Suppressor macrophage treated with lipopolysaccharide for 4 hours (primary cell): Measurements from ENCODE around the gene CXCL13.
A peak's percentile ranks its signal among the peaks of the same experiment; 100 is the strongest.
"Not testable (repeated sequence)": the region's sequence is repeated elsewhere in the genome, so short reads cannot be mapped to it uniquely, and the experiment has no call there.

Experiments
- DNase-seq: peaks from one replicate; pipeline ENCODE4 v3.0.0-alpha.2; 2020

The CXCL13 gene

GRCh38 chr4:77613267-77613666 is 7.6 kb downstream of the CXCL13 start:
- no peak for DNase-seq

GRCh38 chr4:77615153-77615552 is 9.5 kb downstream of the CXCL13 start:
- DNase-seq: no peak

GRCh38 chr4:77617203-77617602 is 11.6 kb downstream of the CXCL13 start:
- no peak for DNase-seq

GRCh38 chr4:77618383-77619241 is 13.0 kb downstream of the CXCL13 start:
- DNase-seq: peak; percentile 86

GRCh38 chr4:77619408-77619807 is 13.8 kb downstream of the CXCL13 start:
- no peak for DNase-seq

GRCh38 chr4:77621254-77621653 is 15.6 kb downstream of the CXCL13 start:
- DNase-seq: no peak

- no peak for DNase-seq
Measured at GRCh38 chr4:77623091-77623490, 17.5 kb downstream of the CXCL13 start.

- no peak for DNase-seq
Measured at GRCh38 chr4:77624213-77624612, 18.6 kb downstream of the CXCL13 start.

GRCh38 chr4:77625485-77625884 is 19.9 kb downstream of the CXCL13 start:
- DNase-seq: no peak

- DNase-seq: no peak
Measured at GRCh38 chr4:77629885-77630284, 24.3 kb downstream of the CXCL13 start.

- DNase-seq: no peak
Measured at GRCh38 chr4:77631276-77631675, 25.7 kb downstream of the CXCL13 start.

GRCh38 chr4:77634132-77634785 is 28.6 kb downstream of the CXCL13 start:
- DNase-seq: no peak

GRCh38 chr4:77635246-77635645 is 29.6 kb downstream of the CXCL13 start:
- DNase-seq: no peak

GRCh38 chr4:77635876-77636275 is 30.3 kb downstream of the CXCL13 start:
- no peak for DNase-seq

- DNase-seq: no peak
Measured at GRCh38 chr4:77636902-77637301, 31.3 kb downstream of the CXCL13 start.

GRCh38 chr4:77644069-77644468 is 38.4 kb downstream of the CXCL13 start:
- DNase-seq: not testable (repeated sequence)

GRCh38 chr4:77650787-77651186 is 45.2 kb downstream of the CXCL13 start:
- DNase-seq: no peak

GRCh38 chr4:77651820-77652219 is 46.2 kb downstream of the CXCL13 start:
- no peak for DNase-seq

- DNase-seq: no peak
Measured at GRCh38 chr4:77652237-77652897, 46.7 kb downstream of the CXCL13 start.

- no peak for DNase-seq
Measured at GRCh38 chr4:77653162-77653758, 47.6 kb downstream of the CXCL13 start.

GRCh38 chr4:77660318-77660717 is 54.7 kb downstream of the CXCL13 start:
- not testable (repeated sequence) for DNase-seq
